Gastrocnemius medialis (tissue), 4 donors: ENCODE data around the gene OS9.

Experiments
- POLR2A ChIP-seq, 2 donors: fragments of 450-650 bp; IDR thresholded peaks; one replicate each; pipeline ENCODE4 v1.6.1; 2017; ENCODE audit warnings: antibody characterized with exemption in 2 of 2, mild to moderate bottlenecking in 2 of 2, moderate library complexity in 2 of 2
- TF ChIP-seq, protein P1 (sequence below), 5 experiments: fragments of 450-650 bp in 3 of 5; fragments of 200-600 bp in 2 of 5; sonication (generic) in 2 of 5; IDR thresholded peaks in 4 of 5; conservative IDR thresholded peaks in 1 of 5; 1 replicate in 4 of 5; 2 replicates in 1 of 5; pipeline ENCODE4 v1.5.1; 2016 to 2019; ENCODE audit warnings: antibody characterized with exemption in 5 of 5, mild to moderate bottlenecking in 3 of 5, moderate library complexity in 3 of 5

DNA sequence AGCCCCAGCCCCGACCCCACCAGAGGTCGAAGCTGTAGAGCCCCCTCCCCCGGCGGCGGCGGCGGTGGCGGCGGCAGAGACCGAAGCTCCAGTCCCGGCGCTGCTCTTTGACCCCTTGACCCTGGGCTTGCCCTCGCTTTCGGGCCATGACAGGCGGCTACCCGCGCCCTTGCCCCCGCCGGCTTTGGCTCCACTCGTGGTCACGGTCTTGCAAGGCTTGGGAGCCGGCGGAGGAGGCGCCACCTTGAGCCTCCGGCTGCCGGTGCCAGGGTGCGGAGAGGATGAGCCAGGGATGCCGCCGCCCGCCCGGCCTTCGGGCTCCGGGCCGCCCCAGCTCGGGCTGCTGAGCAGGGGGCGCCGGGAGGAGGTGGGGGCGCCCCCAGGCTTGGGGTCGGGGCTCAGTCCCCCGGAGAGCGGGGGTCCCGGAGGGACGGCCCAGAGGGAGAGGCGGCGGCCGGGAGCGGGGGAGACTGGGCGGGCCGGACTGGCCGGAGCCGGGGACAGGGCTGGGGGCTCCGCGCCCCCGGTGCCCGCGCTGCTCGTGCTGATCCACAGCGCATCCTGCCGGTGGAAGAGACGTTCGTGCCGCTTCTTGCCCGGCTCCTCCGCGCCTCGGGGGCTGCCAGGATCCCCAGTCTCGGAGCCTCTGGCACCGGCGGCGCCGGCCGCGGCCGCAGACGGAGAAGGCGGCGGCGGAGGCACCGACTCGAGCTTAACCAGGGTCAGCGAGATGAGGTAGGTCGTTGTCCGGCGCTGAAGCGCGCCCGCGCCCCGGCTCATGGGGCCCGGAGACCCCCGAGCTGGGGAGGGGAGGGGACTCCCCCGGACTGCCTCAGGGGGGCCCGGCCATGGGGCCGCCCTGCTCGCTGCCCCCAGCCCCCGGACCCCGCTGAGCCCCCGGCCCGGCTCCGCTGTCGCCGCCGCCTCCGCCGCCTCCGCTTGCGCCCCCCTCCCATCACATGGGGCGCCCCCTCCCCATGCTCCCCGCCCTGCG is 43.8 kb downstream of the OS9 start:
- TF ChIP-seq POLR2A (IDR thresholded peaks at IDR 0.05): no peak
- TF ChIP-seq, protein P1, sequence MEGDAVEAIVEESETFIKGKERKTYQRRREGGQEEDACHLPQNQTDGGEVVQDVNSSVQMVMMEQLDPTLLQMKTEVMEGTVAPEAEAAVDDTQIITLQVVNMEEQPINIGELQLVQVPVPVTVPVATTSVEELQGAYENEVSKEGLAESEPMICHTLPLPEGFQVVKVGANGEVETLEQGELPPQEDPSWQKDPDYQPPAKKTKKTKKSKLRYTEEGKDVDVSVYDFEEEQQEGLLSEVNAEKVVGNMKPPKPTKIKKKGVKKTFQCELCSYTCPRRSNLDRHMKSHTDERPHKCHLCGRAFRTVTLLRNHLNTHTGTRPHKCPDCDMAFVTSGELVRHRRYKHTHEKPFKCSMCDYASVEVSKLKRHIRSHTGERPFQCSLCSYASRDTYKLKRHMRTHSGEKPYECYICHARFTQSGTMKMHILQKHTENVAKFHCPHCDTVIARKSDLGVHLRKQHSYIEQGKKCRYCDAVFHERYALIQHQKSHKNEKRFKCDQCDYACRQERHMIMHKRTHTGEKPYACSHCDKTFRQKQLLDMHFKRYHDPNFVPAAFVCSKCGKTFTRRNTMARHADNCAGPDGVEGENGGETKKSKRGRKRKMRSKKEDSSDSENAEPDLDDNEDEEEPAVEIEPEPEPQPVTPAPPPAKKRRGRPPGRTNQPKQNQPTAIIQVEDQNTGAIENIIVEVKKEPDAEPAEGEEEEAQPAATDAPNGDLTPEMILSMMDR (IDR thresholded peaks at IDR 0.05 in 4 of 5, conservative IDR thresholded peaks at IDR 0.05 in 1 of 5): no peak
